CD8-positive, alpha-beta memory T cell (primary cell): Measurements from ENCODE around the gene MPPE1. TPM values are rescaled to one million over a fixed set of nuclear protein-coding genes. Genes with fewer than 3 reads are reported as not detected.
"Not testable (repeated sequence)": the region's sequence is repeated elsewhere in the genome, so short reads cannot be mapped to it uniquely, and the experiment has no call there.

Source experiments
- CTCF ChIA-PET: fragments of 350-600 bp; sonication (Branson Sonifier 250); formaldehyde crosslinking; loops from one replicate; lab custom pipeline; 2021; ENCODE audit warnings: antibody characterized with exemption; lab: Charles Lee
- POLR2A ChIA-PET: fragments of 350-600 bp; sonication (Branson Sonifier 250); formaldehyde crosslinking; loops from one replicate; lab custom pipeline; 2021; ENCODE audit warnings: antibody characterized with exemption; lab: Charles Lee
- DNase-seq, 5 donors: peaks; one replicate each; pipeline versions ENCODE4 v3.0.0 to v3.0.0-alpha.2; 2020 to 2022; ENCODE audit warnings: mixed read lengths in 1 of 5
- H3K27ac ChIP-seq: one replicate; pipeline ENCODE4 v1.7.0; 2013; ENCODE audit warnings: low read depth, mild to moderate bottlenecking, low read length, moderate library complexity
- H3K27me3 ChIP-seq: 2 replicates; pipeline ENCODE4 v1.7.0; 2013; ENCODE audit warnings: low read length, mild to moderate bottlenecking; ENCODE audit not compliant: insufficient read depth, poor library complexity, severe bottlenecking
- H3K36me3 ChIP-seq: 2 replicates; pipeline ENCODE4 v1.7.0; 2013; ENCODE audit warnings: mild to moderate bottlenecking, low read length, moderate library complexity; ENCODE audit not compliant: insufficient read depth
- H3K4me1 ChIP-seq: 2 replicates; pipeline ENCODE4 v1.7.0; 2013; ENCODE audit warnings: mild to moderate bottlenecking, low read length, moderate library complexity; ENCODE audit not compliant: insufficient read depth
- H3K4me3 ChIP-seq: 2 replicates; pipeline ENCODE4 v1.7.0; 2013; ENCODE audit warnings: mild to moderate bottlenecking, low read length
- H3K9me3 ChIP-seq: 2 replicates; pipeline ENCODE4 v1.7.0; 2013; ENCODE audit warnings: mild to moderate bottlenecking, low read length
- H3K27ac Mint-ChIP-seq, 8 donors: one replicate each; pipeline ENCODE4 v1.8.0; 2020 to 2021; ENCODE audit warnings: mixed read lengths in 8 of 8, mild to moderate bottlenecking in 6 of 8, inconsistent platforms in 3 of 8, moderate library complexity in 3 of 8
- H3K27me3 Mint-ChIP-seq, 2 donors: one replicate each; pipeline ENCODE4 v1.8.0; 2020 to 2021; ENCODE audit warnings: mixed read lengths in 2 of 2, mild to moderate bottlenecking in 1 of 2, moderate library complexity in 1 of 2
- H3K36me3 Mint-ChIP-seq, 3 donors: one replicate each; pipeline ENCODE4 v1.8.0; 2020 to 2021; ENCODE audit warnings: mixed read lengths in 3 of 3, inconsistent platforms in 1 of 3, mild to moderate bottlenecking in 1 of 3
- H3K4me1 Mint-ChIP-seq, 3 donors: one replicate each; pipeline ENCODE4 v1.8.0; 2020 to 2021; ENCODE audit warnings: mixed read lengths in 3 of 3, inconsistent platforms in 1 of 3, mild to moderate bottlenecking in 1 of 3
- H3K4me3 Mint-ChIP-seq, 7 donors: one replicate each; pipeline ENCODE4 v1.8.0; 2020 to 2021; ENCODE audit warnings: mixed read lengths in 7 of 7, mild to moderate bottlenecking in 6 of 7, moderate library complexity in 4 of 7, inconsistent platforms in 2 of 7
- H3K9me3 Mint-ChIP-seq, 5 donors: one replicate each; pipeline ENCODE4 v1.8.0; 2020 to 2022; ENCODE audit warnings: mixed read lengths in 5 of 5, mild to moderate bottlenecking in 3 of 5, moderate library complexity in 2 of 5, inconsistent platforms in 1 of 5
- polyA plus RNA-seq: library from polyadenylated mRNA; unstranded; fragments of 300-500 nt; fragmentation: Illumina TruSeq; gene quantifications from one replicate; pipeline ENCODE4 v1.2.3, GENCODE V29; 2021
- total RNA-seq, 2 experiments: library from RNA; stranded (reverse); gene quantifications; one replicate each; pipeline ENCODE4 v1.2.3, GENCODE V29; 2021

The MPPE1 gene
- total and polyA plus RNA-seq, 3 experiments from 2014 or later: 32.3 to 44.0 (median 37.7) TPM

DNA sequence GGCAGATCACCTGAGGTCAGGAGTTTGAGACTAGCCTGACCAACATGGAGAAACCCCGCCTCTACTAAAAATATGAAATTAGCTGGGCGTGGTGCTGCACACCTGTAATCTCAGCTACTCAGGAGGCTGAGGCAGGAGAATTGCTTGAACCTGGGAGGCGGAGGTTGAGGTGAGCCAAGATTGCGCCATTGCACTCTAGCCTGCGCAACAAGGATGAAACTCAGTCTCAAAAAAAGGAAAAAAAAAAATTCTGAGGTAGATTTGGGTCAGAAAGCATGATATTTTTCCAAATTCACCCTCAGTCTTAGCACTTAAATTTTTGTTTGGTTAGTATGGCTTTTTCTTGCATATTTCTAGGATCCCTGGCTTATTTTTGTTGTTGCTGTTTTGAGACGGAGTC is 53.6 kb downstream of the MPPE1 start:
- H3K27me3 ChIP-seq, H3K9me3 ChIP-seq, H3K9me3 Mint-ChIP-seq, DNase-seq, H3K4me3 ChIP-seq, H3K36me3 ChIP-seq, POLR2A ChIA-PET, H3K27me3 Mint-ChIP-seq, CTCF ChIA-PET, H3K27ac ChIP-seq: not testable (repeated sequence)
- peaks cover 0 to 34% (median 0%) of the 10 kb centered on the region in 3 donors for H3K36me3 Mint-ChIP-seq
- peak overlapping the region in 2 of 7 donors; percentile 15 to 39 for H3K4me3 Mint-ChIP-seq
- peaks cover 21% of the 10 kb centered on the region for H3K4me1 ChIP-seq
- peak overlapping the region in 5 of 8 donors; percentile 51 to 84 (median 75) for H3K27ac Mint-ChIP-seq
- peaks cover 37 to 53% (median 53%) of the 10 kb centered on the region in 3 donors for H3K4me1 Mint-ChIP-seq

DNA sequence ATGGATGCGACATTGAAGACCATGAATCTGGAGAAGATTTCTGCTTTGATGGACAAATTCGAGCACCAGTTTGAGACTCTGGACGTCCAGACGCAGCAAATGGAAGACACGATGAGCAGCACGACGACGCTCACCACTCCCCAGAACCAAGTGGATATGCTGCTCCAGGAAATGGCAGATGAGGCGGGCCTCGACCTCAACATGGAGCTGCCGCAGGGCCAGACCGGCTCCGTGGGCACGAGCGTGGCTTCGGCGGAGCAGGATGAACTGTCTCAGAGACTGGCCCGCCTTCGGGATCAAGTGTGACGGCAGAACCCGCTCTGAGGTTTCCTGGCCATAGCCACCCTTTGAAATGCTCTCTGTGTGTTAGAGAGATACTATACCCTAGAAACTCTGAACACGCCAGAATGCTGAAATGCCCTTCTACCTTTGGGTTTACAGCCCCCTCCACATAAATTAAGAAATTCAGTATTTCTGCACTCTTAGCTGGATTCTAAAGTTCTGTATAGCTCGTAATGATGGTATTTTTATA is 56.2 kb downstream of the MPPE1 start:
- peak overlapping the region; percentile 97 for H3K27ac ChIP-seq
- peak; percentile 40 to 76 (median 55) for DNase-seq
- POLR2A ChIA-PET: interaction anchor here (0.6 to 1.3 kb wide), 3 partner anchors 55 to 1278 kb away, joined by 4 to 10 read pairs (median 5); partner anchors contain the start of gene MPPE1
- H3K4me1 Mint-ChIP-seq: peaks cover 34 to 64% (median 54%) of the 10 kb centered on the region in 3 donors
- H3K27me3 Mint-ChIP-seq: peaks cover 0 to 3% of the 10 kb centered on the region in 2 donors
- H3K4me3 Mint-ChIP-seq: peak overlapping the region; percentile 99 to 100 (median 100)
- peak overlapping the region; percentile 97 to 100 (median 100) for H3K27ac Mint-ChIP-seq
- no peaks in the 10 kb centered on the region for H3K9me3 Mint-ChIP-seq
- no peaks in the 10 kb centered on the region for H3K36me3 ChIP-seq
- peaks cover 0 to 34% (median 0%) of the 10 kb centered on the region in 3 donors for H3K36me3 Mint-ChIP-seq
- CTCF ChIA-PET: interaction anchor here (1.6 kb wide), 1 partner anchor 188 kb away, joined by 3 read pairs; no protein-coding TSS in a partner anchor
- H3K4me3 ChIP-seq: peak overlapping the region; percentile 99
- peaks cover 22% of the 10 kb centered on the region for H3K4me1 ChIP-seq
- no peaks in the 10 kb centered on the region for H3K9me3 ChIP-seq
- no peaks in the 10 kb centered on the region for H3K27me3 ChIP-seq

DNA sequence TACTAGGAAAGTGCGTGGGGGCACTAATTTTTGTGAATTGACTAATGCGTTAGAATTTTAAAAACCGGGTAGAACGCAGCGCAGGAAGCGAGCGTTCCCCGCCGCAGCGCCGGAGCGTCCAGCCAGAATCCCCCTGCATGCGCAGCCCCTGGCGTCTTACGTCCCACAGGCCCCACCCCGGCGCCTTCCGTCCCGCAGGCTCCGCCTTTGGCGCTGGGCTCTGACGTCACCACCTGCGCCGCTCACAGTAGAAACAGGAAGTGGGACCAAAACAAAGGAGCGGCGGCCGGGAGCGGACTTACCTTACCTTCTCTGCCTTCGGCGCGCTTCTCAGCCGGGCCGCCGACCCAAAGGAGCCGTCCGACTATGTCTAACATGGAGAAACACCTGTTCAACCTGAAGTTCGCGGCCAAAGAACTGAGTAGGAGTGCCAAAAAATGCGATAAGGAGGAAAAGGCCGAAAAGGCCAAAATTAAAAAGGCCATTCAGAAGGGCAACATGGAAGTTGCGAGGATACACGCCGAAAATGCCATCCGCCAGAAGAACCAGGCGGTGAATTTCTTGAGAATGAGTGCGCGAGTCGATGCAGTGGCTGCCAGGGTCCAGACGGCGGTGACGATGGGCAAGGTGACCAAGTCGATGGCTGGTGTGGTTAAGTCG is 56.8 kb downstream of the MPPE1 start, which contains the start of gene CHMP1B:
CHMP1B (plus strand) TSS at position 268 of the 660 bp plus-strand sequence; CDS start at position 367, 99 bp downstream.
- DNase-seq: peak; percentile 94 to 98 (median 96)
- ChIA-PET CTCF (interaction anchor here (1.6 kb wide), 1 partner anchor 188 kb away, joined by 3 read pairs; no protein-coding TSS in a partner anchor), POLR2A (interaction anchor here (0.6 to 2.0 kb wide), 3 partner anchors 57 to 1881 kb away, joined by 3 to 5 read pairs (median 4); partner anchors contain the start of gene MPPE1)
- Histone ChIP-seq H3K36me3 (no peaks in the 10 kb centered on the region), H3K27ac (peak within 1 kb of the TSS; percentile 97), H3K9me3 (no peaks in the 10 kb centered on the region), H3K4me3 (peak within 1 kb of the TSS; percentile 99), H3K4me1 (peaks cover 22% of the 10 kb centered on the region), H3K27me3 (no peaks in the 10 kb centered on the region)
- Mint-ChIP-seq H3K4me3 (peak within 1 kb of the TSS; percentile 99 to 100 (median 100)), H3K4me1 (peaks cover 34 to 64% (median 54%) of the 10 kb centered on the region in 3 donors), H3K9me3 (no peaks in the 10 kb centered on the region), H3K27me3 (peaks cover 0 to 3% of the 10 kb centered on the region in 2 donors), H3K36me3 (peaks cover 0 to 34% (median 0%) of the 10 kb centered on the region in 3 donors), H3K27ac (peak within 1 kb of the TSS; percentile 97 to 100 (median 100))

DNA sequence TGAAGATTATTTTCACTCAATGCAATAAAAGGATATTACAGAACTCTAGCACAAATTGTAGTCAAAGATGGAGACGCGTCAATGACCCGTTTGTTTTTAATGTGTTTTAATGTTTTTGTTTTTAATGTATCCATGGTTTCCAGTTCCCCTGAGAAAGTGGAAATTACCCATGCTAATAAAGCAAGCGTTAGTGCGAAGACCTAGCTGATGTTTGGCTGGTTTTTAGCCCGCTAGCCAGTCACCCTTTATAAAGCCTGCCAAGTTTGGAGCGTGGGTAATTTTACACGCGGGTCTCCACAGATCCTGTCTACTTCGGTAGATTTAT is 57.3 kb downstream of the MPPE1 start:
- no peak for DNase-seq
- Mint-ChIP-seq H3K9me3 (no peaks in the 10 kb centered on the region), H3K4me1 (peaks cover 34 to 64% (median 54%) of the 10 kb centered on the region in 3 donors), H3K36me3 (peaks cover 0 to 30% (median 0%) of the 10 kb centered on the region in 3 donors), H3K27ac (peak overlapping the region; percentile 97 to 100 (median 100)), H3K4me3 (peak overlapping the region; percentile 99 to 100 (median 100)), H3K27me3 (peaks cover 0 to 3% of the 10 kb centered on the region in 2 donors)
- Histone ChIP-seq H3K4me1 (peaks cover 22% of the 10 kb centered on the region), H3K4me3 (peak overlapping the region; percentile 99), H3K36me3 (no peaks in the 10 kb centered on the region), H3K9me3 (no peaks in the 10 kb centered on the region), H3K27ac (peak overlapping the region; percentile 97), H3K27me3 (no peaks in the 10 kb centered on the region)
- ChIA-PET POLR2A (interaction anchor here (0.5 to 2.0 kb wide), 4 partner anchors 58 to 1882 kb away, joined by 3 to 5 read pairs (median 4); partner anchors contain the start of genes MPPE1 and PRELID3A), CTCF (interaction anchor here (1.6 kb wide), 1 partner anchor 189 kb away, joined by 3 read pairs; no protein-coding TSS in a partner anchor)

DNA sequence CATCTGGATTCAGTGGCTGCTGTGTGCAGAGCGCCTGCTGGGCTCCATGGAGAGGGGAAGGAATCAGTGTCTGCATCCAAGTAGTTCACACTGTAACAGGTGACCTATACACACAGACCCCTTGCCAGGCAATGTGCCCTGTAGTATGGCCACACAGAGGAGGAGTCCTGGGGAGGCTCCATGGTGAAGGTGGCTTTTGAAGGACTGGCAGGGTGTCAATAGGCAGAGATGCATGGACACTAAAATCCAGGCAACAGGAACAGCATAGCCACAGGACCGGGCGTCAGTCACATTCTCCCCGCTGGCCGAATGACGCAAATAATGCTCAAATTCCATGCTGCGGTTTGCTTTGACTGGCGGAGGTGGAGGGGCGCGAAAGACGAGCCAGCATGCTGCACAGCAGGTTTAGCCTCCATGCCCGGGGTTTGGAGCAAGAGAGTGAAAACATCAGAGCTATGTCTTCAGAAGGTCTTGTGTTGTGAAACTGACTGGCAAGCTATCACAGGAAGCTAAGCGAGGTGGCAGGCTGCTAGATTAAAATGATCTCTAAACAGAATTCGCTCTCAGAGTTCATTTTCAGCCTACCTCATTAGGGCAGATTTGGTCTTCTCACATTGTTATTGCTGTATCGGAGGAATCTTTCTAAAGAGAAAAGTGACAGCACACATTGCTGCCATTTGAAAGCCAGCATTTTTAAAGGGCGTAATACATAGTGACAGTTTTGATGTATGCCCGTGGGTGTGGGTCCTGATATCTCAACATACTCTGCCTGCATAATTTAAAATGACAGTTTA is 58.1 kb downstream of the MPPE1 start:
- no peaks in the 10 kb centered on the region for H3K9me3 Mint-ChIP-seq
- Histone ChIP-seq H3K4me1 (peaks cover 22% of the 10 kb centered on the region), H3K4me3 (peak overlapping the region; percentile 99), H3K27me3 (no peaks in the 10 kb centered on the region), H3K27ac (peak overlapping the region; percentile 97), H3K9me3 (no peaks in the 10 kb centered on the region), H3K36me3 (no peaks in the 10 kb centered on the region)
- DNase-seq: peak; percentile 58 to 76 (median 72)
- peak overlapping the region; percentile 99 to 100 (median 100) for H3K4me3 Mint-ChIP-seq
- POLR2A ChIA-PET: interaction anchor here (0.5 to 2.0 kb wide), 5 partner anchors 59 to 1882 kb away, joined by 3 to 5 read pairs (median 3); partner anchors contain the start of genes MPPE1 and PRELID3A
- H3K27me3 Mint-ChIP-seq: peaks cover 0 to 3% of the 10 kb centered on the region in 2 donors
- H3K4me1 Mint-ChIP-seq: peaks cover 34 to 60% (median 49%) of the 10 kb centered on the region in 3 donors
- H3K27ac Mint-ChIP-seq: peak overlapping the region; percentile 97 to 100 (median 100)
- CTCF ChIA-PET: no interaction called here
- H3K36me3 Mint-ChIP-seq: peaks cover 0 to 25% (median 0%) of the 10 kb centered on the region in 3 donors

DNA sequence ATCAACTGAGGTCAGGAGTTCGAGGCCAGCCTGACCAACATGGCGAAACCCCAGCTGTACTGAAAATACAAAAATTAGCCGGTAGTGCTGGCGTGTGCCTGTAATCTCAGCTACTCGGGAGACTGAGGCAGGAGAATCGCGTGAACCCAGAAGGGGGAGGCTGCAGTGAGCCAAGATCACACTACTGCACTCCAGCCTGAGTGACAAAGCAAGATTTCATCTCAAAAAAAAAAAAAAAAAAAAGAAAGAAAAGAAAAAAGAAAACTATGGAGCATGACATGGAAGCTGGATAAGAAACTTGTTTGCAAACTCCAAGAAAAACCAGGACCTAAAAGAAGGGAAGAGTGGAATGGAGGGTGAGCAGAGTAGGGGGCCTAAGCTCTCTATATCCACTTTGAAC is 58.8 kb downstream of the MPPE1 start:
- Mint-ChIP-seq H3K27me3 (peaks cover 0 to 3% of the 10 kb centered on the region in 2 donors), H3K4me3 (peak overlapping the region in 6 of 7 donors; percentile 11 to 100 (median 78)), H3K9me3 (no peaks in the 10 kb centered on the region), H3K4me1 (peaks cover 32 to 53% (median 41%) of the 10 kb centered on the region in 3 donors), H3K27ac (peak overlapping the region in 6 of 8 donors; percentile 97 to 100 (median 100)), H3K36me3 (peaks cover 0 to 21% (median 0%) of the 10 kb centered on the region in 3 donors)
- Histone ChIP-seq H3K9me3 (no peaks in the 10 kb centered on the region), H3K4me3 (no peak overlapping the region), H3K36me3 (no peaks in the 10 kb centered on the region), H3K4me1 (peaks cover 22% of the 10 kb centered on the region), H3K27ac (no peak overlapping the region), H3K27me3 (no peaks in the 10 kb centered on the region)
- CTCF ChIA-PET: no interaction called here
- POLR2A ChIA-PET: interaction anchor here (0.6 to 2.0 kb wide), 2 partner anchors 59 to 97 kb away, joined by 3 to 5 read pairs; partner anchors contain the start of gene MPPE1
- DNase-seq: no peak

DNA sequence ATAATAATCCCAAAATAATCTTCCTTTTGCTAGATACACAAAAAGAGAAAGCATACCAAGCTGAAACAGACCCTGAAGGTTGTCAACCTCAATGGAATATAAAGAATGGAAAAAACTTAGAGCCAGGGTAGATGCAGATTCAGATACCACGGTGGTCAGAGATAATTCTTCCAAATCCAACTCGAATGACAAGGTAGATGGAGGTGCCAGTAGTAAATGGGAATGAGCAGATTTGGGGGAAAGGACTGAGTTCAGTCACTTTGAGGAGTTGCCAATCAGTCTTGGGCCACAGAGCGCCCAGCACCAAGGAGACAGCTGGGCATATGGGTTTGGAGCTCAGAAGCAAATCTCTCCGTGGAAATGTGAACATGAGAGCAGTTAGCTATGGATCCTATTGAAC is 60.3 kb downstream of the MPPE1 start:
- H3K4me1 Mint-ChIP-seq: peaks cover 25 to 38% (median 29%) of the 10 kb centered on the region in 3 donors
- peaks cover 0 to 3% of the 10 kb centered on the region in 2 donors for H3K27me3 Mint-ChIP-seq
- peaks cover 0 to 15% (median 0%) of the 10 kb centered on the region in 3 donors for H3K36me3 Mint-ChIP-seq
- POLR2A ChIA-PET: no interaction called here
- H3K4me3 ChIP-seq: no peak overlapping the region
- no peak overlapping the region for H3K27ac ChIP-seq
- CTCF ChIA-PET: no interaction called here
- H3K27ac Mint-ChIP-seq: peak overlapping the region; percentile 0 to 84 (median 26)
- peaks cover 14% of the 10 kb centered on the region for H3K4me1 ChIP-seq
- H3K27me3 ChIP-seq: no peaks in the 10 kb centered on the region
- H3K9me3 Mint-ChIP-seq: no peaks in the 10 kb centered on the region
- no peaks in the 10 kb centered on the region for H3K9me3 ChIP-seq
- DNase-seq: no peak
- H3K36me3 ChIP-seq: no peaks in the 10 kb centered on the region
- H3K4me3 Mint-ChIP-seq: peak overlapping the region in 1 of 7 donors; percentile 79
